SU-DHL-6 (cell line): ENCODE results near the gene ANXA7.

ENCODE experiments used
- EZH2phosphoT487 ChIP-seq: fragments of 200-600 bp; sonication (generic), shearing (Covaris generic); conservative IDR thresholded peaks from 2 replicates; pipeline ENCODE4 v1.6.1; 2018; ENCODE audit warnings: mild to moderate bottlenecking, antibody characterized with exemption, low read length, moderate library complexity, mixed read lengths
- TF ChIP-seq, protein P1 (sequence below): fragments of 200-600 bp; sonication (generic); IDR thresholded peaks from one replicate; pipeline ENCODE4 v1.5.1; 2017; ENCODE audit warnings: antibody characterized with exemption, mild to moderate bottlenecking, low read length, moderate library complexity; ENCODE audit not compliant: insufficient read depth, poor library complexity, severe bottlenecking

DNA sequence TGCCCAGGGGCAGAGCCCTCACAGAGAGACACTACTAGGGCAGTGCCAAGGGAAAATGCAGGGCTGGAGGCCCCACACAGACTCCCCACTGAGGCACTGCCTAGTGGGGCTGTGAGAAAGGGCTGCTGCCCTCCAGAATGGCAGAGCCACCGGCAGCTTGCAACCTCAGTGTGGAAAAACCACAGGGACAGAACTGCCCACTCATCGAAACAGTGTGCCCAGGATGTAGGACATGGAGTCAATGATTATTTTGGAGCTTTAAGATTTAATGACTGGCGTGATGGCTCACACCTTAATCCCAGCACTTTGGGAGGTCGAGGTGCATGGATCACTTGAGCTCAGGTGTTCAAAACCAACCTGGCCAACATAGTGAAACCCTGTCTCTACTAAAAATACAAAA lies 47.0 kb upstream of the ANXA7 start:
- TF ChIP-seq, protein P1, sequence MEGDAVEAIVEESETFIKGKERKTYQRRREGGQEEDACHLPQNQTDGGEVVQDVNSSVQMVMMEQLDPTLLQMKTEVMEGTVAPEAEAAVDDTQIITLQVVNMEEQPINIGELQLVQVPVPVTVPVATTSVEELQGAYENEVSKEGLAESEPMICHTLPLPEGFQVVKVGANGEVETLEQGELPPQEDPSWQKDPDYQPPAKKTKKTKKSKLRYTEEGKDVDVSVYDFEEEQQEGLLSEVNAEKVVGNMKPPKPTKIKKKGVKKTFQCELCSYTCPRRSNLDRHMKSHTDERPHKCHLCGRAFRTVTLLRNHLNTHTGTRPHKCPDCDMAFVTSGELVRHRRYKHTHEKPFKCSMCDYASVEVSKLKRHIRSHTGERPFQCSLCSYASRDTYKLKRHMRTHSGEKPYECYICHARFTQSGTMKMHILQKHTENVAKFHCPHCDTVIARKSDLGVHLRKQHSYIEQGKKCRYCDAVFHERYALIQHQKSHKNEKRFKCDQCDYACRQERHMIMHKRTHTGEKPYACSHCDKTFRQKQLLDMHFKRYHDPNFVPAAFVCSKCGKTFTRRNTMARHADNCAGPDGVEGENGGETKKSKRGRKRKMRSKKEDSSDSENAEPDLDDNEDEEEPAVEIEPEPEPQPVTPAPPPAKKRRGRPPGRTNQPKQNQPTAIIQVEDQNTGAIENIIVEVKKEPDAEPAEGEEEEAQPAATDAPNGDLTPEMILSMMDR: no peak
- no peak for TF ChIP-seq EZH2phosphoT487
